ENCODE measurements around the gene RBSN.

The RBSN gene

GRCh38 chr3:15060029-15060428 is 38.9 kb downstream of the RBSN start:
- FAIRE-seq: no peak

GRCh38 chr3:15056676-15057404 is 42.1 kb downstream of the RBSN start:
- DNase-seq (ENCODE audit: low spot score) (no peak), FAIRE-seq (no peak)

More at GRCh38 chr3:15060029-15060428, 38.9 kb downstream of the RBSN start:
- no peak for DNase-seq (ENCODE audit: low spot score)

- DNase-seq (ENCODE audit: low spot score) (no peak), FAIRE-seq (no peak)
These were observed 43.9 kb downstream of the RBSN start for GRCh38 chr3:15055019-15055557.

GRCh38 chr3:15053541-15053940 is 45.4 kb downstream of the RBSN start:
- FAIRE-seq (no peak), DNase-seq (ENCODE audit: low spot score) (no peak)

GRCh38 chr3:15052335-15053242 is 46.4 kb downstream of the RBSN start:
- DNase-seq (ENCODE audit: low spot score) (no peak), FAIRE-seq (no peak)

GRCh38 chr3:15051531-15051930 is 47.4 kb downstream of the RBSN start:
- FAIRE-seq: no peak
- DNase-seq (ENCODE audit: low spot score): peak; percentile 11

- DNase-seq (ENCODE audit: low spot score) (no peak), FAIRE-seq (no peak)
These were observed 48.4 kb downstream of the RBSN start for GRCh38 chr3:15050405-15051092.

- FAIRE-seq: no peak
- no peak for DNase-seq (ENCODE audit: low spot score)
These were observed 49.4 kb downstream of the RBSN start for GRCh38 chr3:15049584-15049983.

- no peak for FAIRE-seq
- DNase-seq (ENCODE audit: low spot score): no peak
These were observed 53.3 kb downstream of the RBSN start for GRCh38 chr3:15045667-15046066.

- DNase-seq (ENCODE audit: low spot score) (no peak), FAIRE-seq (no peak)
These were observed 54.6 kb downstream of the RBSN start for GRCh38 chr3:15044326-15044725.

GRCh38 chr3:15043408-15044171 is 55.4 kb downstream of the RBSN start:
- no peak for FAIRE-seq

GRCh38 chr3:15042936-15043335 is 56.0 kb downstream of the RBSN start:
- DNase-seq (ENCODE audit: low spot score) (no peak), FAIRE-seq (no peak)

More at GRCh38 chr3:15043408-15044171, 55.4 kb downstream of the RBSN start:
- DNase-seq (ENCODE audit: low spot score): no peak

GRCh38 chr3:15041950-15042349 is 57.0 kb downstream of the RBSN start:
- DNase-seq (ENCODE audit: low spot score) (no peak), FAIRE-seq (no peak)

- FAIRE-seq (no peak), DNase-seq (ENCODE audit: low spot score) (no peak)
These were observed 58.1 kb downstream of the RBSN start for GRCh38 chr3:15040844-15041243.

- FAIRE-seq (no peak), DNase-seq (ENCODE audit: low spot score) (no peak)
These were observed 60.6 kb downstream of the RBSN start for GRCh38 chr3:15038306-15038705.

GRCh38 chr3:15033103-15033502 is 65.8 kb downstream of the RBSN start:
- FAIRE-seq (no peak), DNase-seq (ENCODE audit: low spot score) (no peak)

- no peak for FAIRE-seq
These were observed 66.3 kb downstream of the RBSN start for GRCh38 chr3:15032650-15033049.

GRCh38 chr3:15029625-15030024 is 69.3 kb downstream of the RBSN start:
- no peak for FAIRE-seq
- DNase-seq (ENCODE audit: low spot score): no peak

More at GRCh38 chr3:15032650-15033049, 66.3 kb downstream of the RBSN start:
- DNase-seq (ENCODE audit: low spot score): no peak

- DNase-seq (ENCODE audit: low spot score) (no peak), FAIRE-seq (no peak)
These were observed 75.2 kb downstream of the RBSN start for GRCh38 chr3:15023719-15024118.

GRCh38 chr3:15023249-15023648 is 75.7 kb downstream of the RBSN start:
- FAIRE-seq: no peak
- DNase-seq (ENCODE audit: low spot score): no peak
